Neural cell (in vitro differentiated cells): ENCODE results near the gene FCHO2. TPM values are rescaled to one million over a fixed set of nuclear protein-coding genes. Genes with fewer than 3 reads are reported as not detected.

Experiments used
- H2AFZ ChIP-seq: fragments of 200-600, 300-800 bp; sonication (generic), shearing (Covaris generic); 2 replicates; pipeline ENCODE4 v1.6.0; 2014; ENCODE audit warnings: low read depth, mild to moderate bottlenecking, antibody characterized with exemption, low read length, moderate library complexity
- H3F3A ChIP-seq: fragments of 200-600 bp; shearing (Covaris generic); 2 replicates; pipeline ENCODE4 v1.6.1; 2016; ENCODE audit warnings: mild to moderate bottlenecking, moderate library complexity, mixed read lengths, antibody characterized with exemption, low read length; ENCODE audit not compliant: insufficient read depth, poor library complexity, severe bottlenecking
- H3K27ac ChIP-seq: fragments of 200-600, 300-800 bp; sonication (generic), shearing (Covaris generic); 2 replicates; pipeline ENCODE4 v1.5.1; 2014; ENCODE audit warnings: mild to moderate bottlenecking, low read length, moderate library complexity
- H3K27me3 ChIP-seq: fragments of 300-800, 200-600 bp; sonication (generic), shearing (Covaris generic); 2 replicates; pipeline ENCODE4 v1.6.0; 2014; ENCODE audit warnings: mild to moderate bottlenecking, low read depth, low read length, moderate library complexity; ENCODE audit not compliant: insufficient read depth
- H3K36me3 ChIP-seq: fragments of 300-800, 200-600 bp; sonication (generic), shearing (Covaris generic); 2 replicates; pipeline ENCODE4 v1.5.1; 2014; ENCODE audit warnings: mild to moderate bottlenecking, antibody characterized with exemption, low read length, moderate library complexity; ENCODE audit not compliant: insufficient read depth
- H3K4me2 ChIP-seq: fragments of 300-800, 200-600 bp; sonication (generic), shearing (Covaris generic); 2 replicates; pipeline ENCODE4 v1.6.0; 2014; ENCODE audit warnings: mild to moderate bottlenecking, low read length
- H3K4me3 ChIP-seq: fragments of 300-800, 200-600 bp; sonication (generic), shearing (Covaris generic); 2 replicates; pipeline ENCODE4 v1.5.1; 2014; ENCODE audit warnings: mild to moderate bottlenecking, low read length, moderate library complexity
- H3K79me2 ChIP-seq: fragments of 200-600 bp; shearing (Covaris generic); replicated peaks from 2 replicates; pipeline ENCODE4 v1.6.0; 2014; ENCODE audit warnings: mild to moderate bottlenecking, low read length, moderate library complexity; ENCODE audit not compliant: insufficient read depth
- H3K9ac ChIP-seq: fragments of 300-800, 200-600 bp; sonication (generic), shearing (Covaris generic); 2 replicates; pipeline ENCODE4 v1.6.1; 2016; ENCODE audit warnings: mild to moderate bottlenecking, low read length, mixed read lengths
- H3K9me2 ChIP-seq: fragments of 200-600 bp; shearing (Covaris generic); 2 replicates; pipeline ENCODE4 v1.6.1; 2016; ENCODE audit warnings: mild to moderate bottlenecking, low read length, mixed read lengths; ENCODE audit not compliant: insufficient read depth
- H3K9me3 ChIP-seq: fragments of 200-600, 300-800 bp; sonication (generic), shearing (Covaris generic); 2 replicates; pipeline ENCODE4 v1.6.1; 2016; ENCODE audit warnings: mild to moderate bottlenecking, mixed run types, low read length, moderate library complexity, mixed read lengths
- H4K20me1 ChIP-seq: fragments of 200-600 bp; shearing (Covaris generic); 2 replicates; pipeline ENCODE4 v1.6.1; 2016; ENCODE audit warnings: mild to moderate bottlenecking, mixed run types; ENCODE audit not compliant: insufficient read depth
- CTCF ChIP-seq: fragments of 450-650 bp; IDR thresholded peaks from 2 replicates; pipeline ENCODE4 v1.5.1; 2014; ENCODE audit warnings: antibody characterized with exemption, mild to moderate bottlenecking, moderate library complexity; ENCODE audit not compliant: poor library complexity, severe bottlenecking
- EP300 ChIP-seq: fragments of 450-650 bp; conservative IDR thresholded peaks from 2 replicates; pipeline ENCODE4 v1.6.1; 2014; ENCODE audit warnings: antibody characterized with exemption, mild to moderate bottlenecking, moderate library complexity; ENCODE audit not compliant: poor library complexity, severe bottlenecking
- EZH2 ChIP-seq: fragments of 200-600, 300-800 bp; shearing (Covaris generic), sonication (generic); IDR thresholded peaks from 2 replicates; pipeline ENCODE4 v1.6.1; 2014; ENCODE audit warnings: antibody characterized with exemption, low read length, borderline replicate concordance, mild to moderate bottlenecking; ENCODE audit not compliant: insufficient read depth, poor library complexity, severe bottlenecking
- MXI1 ChIP-seq: fragments of 450-650 bp; conservative IDR thresholded peaks from 2 replicates; pipeline ENCODE4 v1.6.1; 2014; ENCODE audit warnings: antibody characterized with exemption, mild to moderate bottlenecking; ENCODE audit not compliant: poor library complexity, severe bottlenecking
- POLR2AphosphoS5 ChIP-seq: IDR thresholded peaks from 2 replicates; pipeline ENCODE4 v1.6.1; 2012
- RAD21 ChIP-seq: fragments of 450-650 bp; conservative IDR thresholded peaks from 2 replicates; pipeline ENCODE4 v1.6.1; 2014; ENCODE audit warnings: antibody characterized with exemption, mild to moderate bottlenecking, moderate library complexity
- REST ChIP-seq: IDR thresholded peaks from 2 replicates; pipeline ENCODE4 v1.6.1; 2012; ENCODE audit warnings: borderline replicate concordance
- SMC3 ChIP-seq: fragments of 450-650 bp; conservative IDR thresholded peaks from 2 replicates; pipeline ENCODE4 v1.6.1; 2014; ENCODE audit warnings: antibody characterized with exemption, mild to moderate bottlenecking, moderate library complexity; ENCODE audit not compliant: poor library complexity
- TAF1 ChIP-seq: IDR thresholded peaks from 2 replicates; pipeline ENCODE4 v1.6.1; 2012; ENCODE audit warnings: low read depth
- polyA plus RNA-seq: library from polyadenylated mRNA; depleted of rRNA; stranded (reverse); fragments of >200 nt; gene quantifications from 2 replicates; pipeline ENCODE4 v1.2.3, GENCODE V29; 2014

The FCHO2 gene
- polyA plus RNA-seq, 1 donor from 2014 or later: 24.3 TPM

- TF ChIP-seq MXI1: no peak
- no peak for TF ChIP-seq REST
- no peak for TF ChIP-seq SMC3
- TF ChIP-seq EP300: no peak
- no peak for TF ChIP-seq RAD21
- no peak for TF ChIP-seq POLR2AphosphoS5
- TF ChIP-seq TAF1: no peak
- H3K79me2 ChIP-seq: no peaks in the 10 kb centered on the region
- no peak overlapping the region for H3K27ac ChIP-seq
Observed at GRCh38 chr5:73018892-73019291, 63.1 kb downstream of the FCHO2 start.

DNA sequence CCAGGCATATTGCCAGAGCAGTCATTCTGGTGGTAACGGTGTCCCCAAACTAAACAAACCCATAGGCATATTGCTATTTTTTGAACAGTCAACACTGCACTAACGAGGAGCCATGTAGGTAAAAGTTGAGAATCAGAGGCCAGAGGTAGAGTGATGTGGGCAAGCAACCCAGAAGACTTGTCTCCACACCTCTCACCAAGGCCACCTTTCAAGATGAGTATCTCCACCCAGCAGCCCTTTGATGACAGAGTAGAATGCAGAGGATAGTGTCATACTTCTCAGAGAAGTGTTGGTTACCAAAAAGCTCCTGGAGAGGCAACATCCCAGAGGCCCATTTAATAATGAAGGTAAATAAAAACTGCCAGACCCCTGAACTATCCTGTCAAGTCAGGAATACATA, 63.9 kb downstream of the FCHO2 start:
- Histone ChIP-seq H3K9me2 (no peaks in the 10 kb centered on the region), H3K9me3 (no peaks in the 10 kb centered on the region), H3K79me2 (no peaks in the 10 kb centered on the region), H3K4me3 (no peak overlapping the region), H4K20me1 (no peaks in the 10 kb centered on the region), H3F3A (no peaks in the 10 kb centered on the region), H3K27me3 (no peaks in the 10 kb centered on the region), H2AFZ (no peak overlapping the region), H3K36me3 (no peaks in the 10 kb centered on the region), H3K4me2 (no peak overlapping the region), H3K27ac (no peak overlapping the region), H3K9ac (no peak overlapping the region)
- no peak for TF ChIP-seq RAD21
- no peak for TF ChIP-seq EP300
- no peak for TF ChIP-seq POLR2AphosphoS5
- TF ChIP-seq SMC3: no peak
- no peak for TF ChIP-seq TAF1
- TF ChIP-seq MXI1: no peak
- TF ChIP-seq CTCF: no peak
- TF ChIP-seq REST: no peak
- no peak for TF ChIP-seq EZH2

More at GRCh38 chr5:73018892-73019291, 63.1 kb downstream of the FCHO2 start:
- H3K9ac ChIP-seq: no peak overlapping the region
- H2AFZ ChIP-seq: no peak overlapping the region
- no peaks in the 10 kb centered on the region for H3K9me3 ChIP-seq
- H3K36me3 ChIP-seq: no peaks in the 10 kb centered on the region
- no peak overlapping the region for H3K4me2 ChIP-seq
- no peaks in the 10 kb centered on the region for H3F3A ChIP-seq
- H3K9me2 ChIP-seq: no peaks in the 10 kb centered on the region
- no peak overlapping the region for H3K4me3 ChIP-seq
- H4K20me1 ChIP-seq: no peaks in the 10 kb centered on the region
- H3K27me3 ChIP-seq: no peaks in the 10 kb centered on the region
